Renal pelvis (tissue), 4 donors: ENCODE results near the gene C10orf90. TPM values are rescaled to one million over a fixed set of nuclear protein-coding genes. Genes with fewer than 3 reads are reported as not detected.

ENCODE experiments used
- DNase-seq: peaks from one replicate; pipeline ENCODE4 v3.0.0-alpha.2; 2013
- polyA plus RNA-seq, 3 donors: library from polyadenylated mRNA; unstranded; fragments of 120-200 nt; gene quantifications; one replicate each; pipeline ENCODE4 v1.2.1, GENCODE V29; 2013; ENCODE audit not compliant: insufficient read length in 3 of 3

C10orf90 gene
- polyA plus RNA-seq, 3 donors = 0.56 to 0.83 (median 0.76) TPM

GRCh38 chr10:126465771-126466170 lies 204.7 kb downstream of the C10orf90 start:
- no peak for DNase-seq

DNA sequence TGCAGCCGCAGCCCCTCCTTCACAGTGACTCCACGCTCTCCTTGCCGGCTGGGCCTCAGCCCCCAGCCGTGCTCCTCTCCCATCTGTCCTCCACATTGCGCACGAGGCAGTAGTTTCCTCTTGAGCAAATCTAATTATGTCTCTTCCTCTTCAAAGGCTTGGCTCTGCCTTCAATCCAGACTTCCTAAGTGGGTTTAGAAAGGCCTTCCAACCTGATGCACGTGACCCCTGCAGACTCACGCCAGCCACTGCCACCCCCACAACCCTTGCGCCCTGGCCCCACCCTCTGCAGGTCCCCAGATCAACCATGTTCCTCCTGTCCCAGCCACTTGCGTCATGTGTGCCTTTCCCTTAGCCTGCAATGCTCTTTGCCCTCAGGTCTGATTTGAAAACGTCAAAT lies 207.2 kb downstream of the C10orf90 start:
- no peak for DNase-seq

DNA sequence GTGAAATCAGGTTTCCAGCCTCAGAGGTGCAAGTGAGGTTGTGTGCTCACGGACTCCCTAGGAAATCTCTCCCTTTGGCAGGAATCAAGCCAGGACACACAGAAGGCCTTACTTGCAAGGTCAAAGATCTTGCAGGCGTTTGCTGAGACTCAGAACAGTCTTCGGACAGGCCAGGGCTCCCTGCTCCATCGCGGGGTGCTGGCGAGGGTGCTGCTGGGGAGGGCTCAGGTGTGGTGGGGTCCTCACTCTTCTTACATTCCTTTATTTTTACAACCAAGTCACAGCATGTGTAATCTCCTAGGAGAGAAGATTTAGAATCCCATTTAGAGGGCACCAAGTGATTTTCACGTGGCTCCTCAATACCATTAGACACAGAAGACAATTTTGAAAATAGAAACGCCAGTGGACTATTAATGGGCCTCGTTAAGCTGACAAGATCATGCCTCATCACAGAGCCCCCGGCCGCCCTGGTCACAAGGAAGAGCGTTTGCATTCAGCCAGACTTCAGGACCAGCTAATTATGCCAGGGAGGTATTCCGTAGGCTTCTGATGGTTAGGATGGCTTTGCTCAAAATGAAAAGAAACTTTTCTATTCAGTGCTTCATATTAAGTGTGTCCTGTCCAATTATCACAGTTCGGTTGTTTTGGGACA lies 209.1 kb downstream of the C10orf90 start:
- DNase-seq = no peak

DNA sequence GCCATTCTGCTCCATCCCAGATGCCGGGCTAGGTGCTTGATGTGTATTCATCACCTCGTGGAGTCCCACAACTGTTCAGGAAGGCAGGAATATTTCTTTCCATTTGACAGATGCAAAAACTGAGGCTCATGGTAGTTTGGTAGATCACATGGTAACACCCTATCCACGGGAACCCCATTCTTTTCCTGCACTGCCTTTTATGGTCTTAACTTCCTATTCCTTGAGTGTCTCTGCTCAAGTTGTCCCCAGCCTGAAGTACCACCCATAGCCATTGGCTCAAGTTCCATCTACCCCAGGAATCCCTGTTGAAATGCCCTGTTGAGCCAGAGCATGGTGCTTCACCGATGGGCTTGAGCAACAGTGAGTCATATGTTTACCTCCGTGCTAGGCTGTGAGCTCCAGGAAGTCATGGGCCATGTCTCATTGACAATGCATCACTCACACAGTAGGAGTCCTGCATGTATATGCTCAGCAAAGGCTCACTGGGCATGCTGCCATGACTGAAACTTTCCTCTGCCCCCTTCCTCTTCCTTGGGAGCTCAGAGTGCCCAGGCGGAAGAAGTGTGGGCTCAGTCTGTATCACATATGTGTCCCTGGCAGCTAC lies 210.5 kb downstream of the C10orf90 start:
- no peak for DNase-seq

GRCh38 chr10:126459032-126459831 lies 211.3 kb downstream of the C10orf90 start:
- DNase-seq = no peak

DNA sequence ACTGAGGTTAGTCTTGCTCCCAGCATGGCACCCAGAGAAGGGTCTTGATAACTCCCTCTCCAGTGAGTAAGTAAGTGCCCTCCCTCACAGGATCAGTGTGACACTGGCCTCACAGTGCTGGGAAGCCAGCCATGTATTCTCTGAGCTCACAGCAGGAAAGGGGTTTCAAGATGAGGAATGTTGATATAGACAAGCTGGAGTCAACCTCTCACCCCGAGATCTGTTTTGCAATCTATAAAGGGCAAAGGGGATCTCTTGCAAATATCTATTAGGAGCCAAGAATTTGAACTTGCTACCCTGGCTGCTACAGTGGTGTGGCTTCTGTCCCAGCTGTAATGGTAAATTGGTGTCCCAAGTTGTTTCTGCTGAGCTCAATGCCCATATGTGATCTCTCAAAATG lies 212.0 kb downstream of the C10orf90 start:
- DNase-seq = no peak

- DNase-seq = no peak
Observed at GRCh38 chr10:126456632-126457031, 213.9 kb downstream of the C10orf90 start.

DNA sequence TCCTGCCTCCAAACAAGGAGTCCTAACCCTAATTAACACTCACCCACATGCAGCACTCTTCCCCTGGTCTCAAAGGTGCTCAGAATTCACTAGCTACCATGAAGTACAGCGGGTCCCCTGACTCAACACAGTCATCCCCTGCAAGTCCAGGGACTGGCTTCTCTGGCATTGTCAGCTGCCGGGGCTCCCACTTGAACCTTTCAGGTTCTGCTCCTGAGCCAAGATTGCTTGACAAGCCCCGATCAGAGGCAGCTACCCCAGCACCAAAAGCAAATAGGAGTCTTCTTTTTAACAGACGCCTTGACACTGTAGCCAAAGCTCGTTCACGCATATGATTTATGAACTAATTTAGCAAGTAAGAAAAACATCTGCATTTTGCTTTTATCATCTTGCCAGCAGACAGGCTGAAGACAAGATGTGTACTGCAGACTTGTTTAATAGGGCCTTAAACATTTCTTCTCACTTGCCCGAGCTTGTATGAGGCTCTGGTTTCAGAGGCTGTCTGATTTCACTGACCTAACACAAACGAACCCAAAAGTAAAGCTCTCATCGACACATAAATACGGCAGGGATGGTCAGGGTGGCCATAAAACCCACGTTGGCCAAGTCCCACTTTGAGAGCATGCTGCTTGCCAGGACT lies 214.6 kb downstream of the C10orf90 start:
- peak; percentile 51 for DNase-seq

GRCh38 chr10:126455036-126455765 lies 215.3 kb downstream of the C10orf90 start:
- DNase-seq = no peak

DNA sequence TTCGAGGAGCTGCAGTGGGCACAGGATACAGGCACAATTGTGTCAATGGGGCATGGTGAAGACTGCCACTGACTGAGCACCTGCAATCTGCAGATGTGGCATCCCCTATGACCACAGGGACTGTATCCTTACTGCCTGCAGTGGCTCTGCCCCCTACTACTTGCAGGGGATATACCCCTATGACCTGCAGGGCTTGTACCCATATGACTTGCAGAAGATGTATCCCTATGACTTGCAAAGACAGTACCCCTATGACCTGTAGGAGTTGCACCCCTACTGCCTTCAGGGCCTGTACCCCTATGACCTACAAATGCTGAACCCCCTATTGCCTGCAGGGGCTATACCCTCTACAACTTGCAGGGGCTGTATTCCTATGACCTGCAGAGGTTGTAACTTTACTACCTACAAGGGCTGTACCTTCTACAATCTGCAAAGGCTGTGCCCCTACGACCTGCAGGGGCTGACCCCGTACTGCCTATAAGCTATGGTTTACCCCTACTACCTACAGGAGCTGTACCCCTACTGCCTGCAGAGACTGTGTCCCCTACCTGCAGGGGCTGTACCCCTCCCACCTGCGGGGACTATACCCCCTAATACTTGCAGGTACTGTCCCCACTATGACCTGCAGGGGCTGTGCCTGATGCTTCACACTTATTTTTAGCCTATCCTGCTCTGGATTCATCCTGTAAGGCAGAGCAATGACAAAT lies 216.3 kb downstream of the C10orf90 start:
- DNase-seq = no peak

GRCh38 chr10:126452245-126452644 lies 218.2 kb downstream of the C10orf90 start:
- DNase-seq = no peak

DNA sequence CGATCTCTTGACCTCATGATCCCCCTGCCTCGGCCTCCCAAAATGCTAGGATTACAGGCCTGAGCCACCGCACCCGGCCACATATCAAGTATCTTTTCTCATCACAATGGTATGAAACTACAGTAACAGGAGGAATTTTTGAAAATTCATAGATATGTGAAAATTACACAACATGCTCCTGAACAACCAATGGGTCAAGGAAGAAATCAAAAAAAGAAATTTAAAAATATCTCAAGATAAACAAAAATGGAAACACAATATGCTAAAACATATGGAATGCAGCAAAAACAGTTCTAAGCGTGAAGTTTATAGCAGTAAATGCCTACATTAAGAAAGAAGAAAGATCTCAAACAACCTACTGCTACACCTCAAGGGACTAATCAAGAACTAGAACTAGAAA lies 222.4 kb downstream of the C10orf90 start:
- no peak for DNase-seq

- DNase-seq = no peak
Observed at GRCh38 chr10:126439942-126440341, 230.6 kb downstream of the C10orf90 start.

DNA sequence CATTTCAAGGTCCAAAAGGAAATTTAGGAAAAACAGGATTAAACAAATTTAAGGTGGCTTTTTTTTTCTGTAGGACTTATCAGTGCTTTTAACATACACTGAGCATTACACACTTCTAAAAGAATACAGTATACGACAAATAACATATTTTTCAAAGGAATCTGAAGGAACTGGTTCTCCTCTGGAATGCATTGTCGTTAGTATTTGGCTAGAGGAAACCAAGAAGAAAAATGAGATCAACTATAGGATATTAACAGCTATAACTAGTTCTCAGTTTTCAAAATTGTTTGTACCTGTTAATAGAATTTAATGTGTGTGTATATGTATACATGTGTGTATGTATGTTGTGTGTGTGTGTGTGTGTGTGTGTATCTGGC lies 232.1 kb downstream of the C10orf90 start:
- no peak for DNase-seq

DNA sequence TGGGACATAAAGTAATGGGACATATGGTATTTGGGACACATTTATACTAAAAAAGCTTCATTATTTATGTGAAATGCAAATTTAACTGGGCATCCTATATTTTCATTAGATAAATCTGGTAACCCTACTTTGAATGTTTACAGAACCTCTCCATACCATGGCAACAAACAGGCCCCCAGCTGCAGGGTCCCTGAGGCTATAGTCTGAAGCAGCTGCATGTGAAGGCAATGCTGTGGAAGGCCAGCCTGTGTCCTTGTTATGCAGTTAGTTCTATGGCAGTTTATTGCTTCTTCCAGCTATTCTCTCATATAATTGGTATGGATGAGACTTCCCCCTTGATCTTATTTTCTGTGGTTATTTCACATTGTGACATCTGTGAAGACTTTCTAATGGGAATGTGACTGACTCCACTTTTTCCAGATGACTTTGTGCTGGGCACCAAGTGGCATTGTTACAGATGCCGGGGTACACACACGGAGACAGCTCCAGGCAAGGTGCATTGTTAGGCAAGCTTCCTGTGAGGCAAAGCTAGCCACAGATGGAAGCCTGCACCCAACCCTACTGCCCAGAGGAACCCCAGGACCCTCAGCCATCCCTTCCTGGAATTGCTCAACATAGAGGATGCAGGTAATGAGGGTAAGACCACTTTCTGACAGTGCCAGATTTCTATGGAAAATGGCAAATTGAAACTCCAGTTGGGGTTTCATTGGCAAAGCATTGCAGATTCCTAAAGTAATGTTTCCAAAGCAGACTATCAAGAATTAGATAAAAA lies 232.7 kb downstream of the C10orf90 start:
- no peak for DNase-seq

- DNase-seq = no peak
Observed at GRCh38 chr10:126434235-126434634, 236.3 kb downstream of the C10orf90 start.

GRCh38 chr10:126433351-126433750 lies 237.1 kb downstream of the C10orf90 start:
- no peak for DNase-seq

- no peak for DNase-seq
Observed at GRCh38 chr10:126432507-126432906, 238.0 kb downstream of the C10orf90 start.

- DNase-seq = no peak
Observed at GRCh38 chr10:126431816-126432215, 238.7 kb downstream of the C10orf90 start.

GRCh38 chr10:126430512-126430911 lies 240.0 kb downstream of the C10orf90 start:
- no peak for DNase-seq
